Chondrocyte (in vitro differentiated cells): ENCODE results near the gene LAMC3. TPM values are rescaled to one million over a fixed set of nuclear protein-coding genes. Genes with fewer than 3 reads are reported as not detected.
A peak's percentile ranks its signal among the peaks of the same experiment; 100 is the strongest.
"Not testable (repeated sequence)": the region's sequence is repeated elsewhere in the genome, so short reads cannot be mapped to it uniquely, and the experiment has no call there.

ENCODE experiments used
- DNase-seq: peaks from one replicate; pipeline ENCODE4 v3.0.0; 2021; ENCODE audit warnings: mixed read lengths, low spot score
- H3K27ac Mint-ChIP-seq: one replicate; pipeline ENCODE4 v1.8.0; 2021; ENCODE audit warnings: mild to moderate bottlenecking, moderate library complexity, mixed read lengths; ENCODE audit not compliant: unreplicated experiment
- H3K27me3 Mint-ChIP-seq: 2 replicates; pipeline ENCODE4 v1.8.0; 2021; ENCODE audit warnings: low read depth, mixed read lengths
- H3K36me3 Mint-ChIP-seq: 2 replicates; pipeline ENCODE4 v1.8.0; 2021; ENCODE audit warnings: low read depth, mixed read lengths
- H3K4me1 Mint-ChIP-seq: 2 replicates; pipeline ENCODE4 v1.8.0; 2021; ENCODE audit warnings: low read depth, mild to moderate bottlenecking, mixed read lengths
- H3K4me3 Mint-ChIP-seq: one replicate; pipeline ENCODE4 v1.8.0; 2021; ENCODE audit warnings: mild to moderate bottlenecking, moderate library complexity, mixed read lengths; ENCODE audit not compliant: unreplicated experiment
- H3K9me3 Mint-ChIP-seq: 2 replicates; pipeline ENCODE4 v1.8.0; 2021; ENCODE audit warnings: low read depth, mixed read lengths
- total RNA-seq: library from RNA; stranded (reverse); gene quantifications from 3 replicates; pipeline ENCODE4 v1.2.1, GENCODE V29; 2021
- TF ChIP-seq, protein P1 (sequence below): fragments of 200-600 bp; sonication (generic); IDR thresholded peaks from 2 replicates; pipeline ENCODE4 v1.5.0; 2021; ENCODE audit warnings: antibody characterized with exemption, mild to moderate bottlenecking, moderate library complexity

The LAMC3 gene
- total RNA-seq, 1 donor from 2014 or later: 1.2 TPM

DNA sequence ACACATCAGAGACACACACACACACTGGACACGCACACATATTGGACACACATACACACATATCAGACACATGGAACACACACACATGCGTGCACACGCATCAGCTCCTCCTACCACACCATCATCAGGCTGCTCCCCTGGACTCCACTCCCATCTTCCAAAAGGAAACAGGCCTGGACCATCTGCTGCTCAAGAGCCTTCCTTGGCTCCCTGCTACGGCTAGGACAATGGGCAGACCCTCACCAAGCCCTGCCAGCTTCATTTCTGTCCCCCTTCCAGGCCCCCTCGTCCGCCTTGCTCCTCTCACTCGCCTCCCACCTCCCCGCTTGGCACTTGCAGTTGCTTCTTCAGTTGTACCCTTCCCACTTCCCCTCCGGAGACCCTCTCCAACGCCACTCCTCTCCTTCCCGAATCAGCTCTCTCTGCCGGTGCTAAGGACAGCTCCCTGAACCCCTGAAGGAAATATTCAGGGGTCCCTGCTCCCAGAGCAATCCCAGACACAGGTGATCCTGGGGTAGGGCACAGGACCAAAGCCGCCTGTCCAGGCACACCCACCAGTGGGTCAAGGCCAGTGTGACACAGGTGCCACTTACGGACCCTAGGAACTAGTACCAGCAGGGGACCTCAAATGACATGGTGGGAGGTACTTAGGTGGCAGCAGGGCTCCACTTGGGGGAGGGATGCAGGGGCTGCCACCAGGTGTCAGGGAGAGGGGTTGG is 12.1 kb upstream of the LAMC3 start:
- no peaks in the 10 kb centered on the region for H3K9me3 Mint-ChIP-seq
- no peaks in the 10 kb centered on the region for H3K36me3 Mint-ChIP-seq
- H3K4me3 Mint-ChIP-seq: no peak overlapping the region
- H3K4me1 Mint-ChIP-seq: peaks cover 3% of the 10 kb centered on the region
- no peak for DNase-seq
- TF ChIP-seq, protein P1, sequence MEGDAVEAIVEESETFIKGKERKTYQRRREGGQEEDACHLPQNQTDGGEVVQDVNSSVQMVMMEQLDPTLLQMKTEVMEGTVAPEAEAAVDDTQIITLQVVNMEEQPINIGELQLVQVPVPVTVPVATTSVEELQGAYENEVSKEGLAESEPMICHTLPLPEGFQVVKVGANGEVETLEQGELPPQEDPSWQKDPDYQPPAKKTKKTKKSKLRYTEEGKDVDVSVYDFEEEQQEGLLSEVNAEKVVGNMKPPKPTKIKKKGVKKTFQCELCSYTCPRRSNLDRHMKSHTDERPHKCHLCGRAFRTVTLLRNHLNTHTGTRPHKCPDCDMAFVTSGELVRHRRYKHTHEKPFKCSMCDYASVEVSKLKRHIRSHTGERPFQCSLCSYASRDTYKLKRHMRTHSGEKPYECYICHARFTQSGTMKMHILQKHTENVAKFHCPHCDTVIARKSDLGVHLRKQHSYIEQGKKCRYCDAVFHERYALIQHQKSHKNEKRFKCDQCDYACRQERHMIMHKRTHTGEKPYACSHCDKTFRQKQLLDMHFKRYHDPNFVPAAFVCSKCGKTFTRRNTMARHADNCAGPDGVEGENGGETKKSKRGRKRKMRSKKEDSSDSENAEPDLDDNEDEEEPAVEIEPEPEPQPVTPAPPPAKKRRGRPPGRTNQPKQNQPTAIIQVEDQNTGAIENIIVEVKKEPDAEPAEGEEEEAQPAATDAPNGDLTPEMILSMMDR: no peak
- peaks cover 3% of the 10 kb centered on the region for H3K27me3 Mint-ChIP-seq
- no peak overlapping the region for H3K27ac Mint-ChIP-seq

DNA sequence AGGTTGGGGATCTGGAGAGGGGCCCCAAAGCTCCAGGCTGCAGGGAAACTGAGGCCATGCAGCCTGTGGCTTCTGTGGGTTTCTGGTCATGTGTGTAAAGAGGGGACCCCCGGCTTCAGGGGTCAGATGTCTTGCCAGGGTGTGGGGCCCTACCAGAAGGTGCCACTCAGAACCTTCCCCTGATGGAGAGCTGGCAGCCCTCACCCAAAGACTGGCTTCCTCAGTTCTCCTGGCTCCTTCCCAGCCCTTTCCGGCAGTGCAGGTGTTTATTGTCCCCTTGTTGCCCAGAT is 11.6 kb upstream of the LAMC3 start:
- no peak overlapping the region for H3K4me3 Mint-ChIP-seq
- DNase-seq: no peak
- no peaks in the 10 kb centered on the region for H3K9me3 Mint-ChIP-seq
- TF ChIP-seq, protein P1: no peak
- no peak overlapping the region for H3K27ac Mint-ChIP-seq
- peaks cover 1% of the 10 kb centered on the region for H3K4me1 Mint-ChIP-seq
- H3K27me3 Mint-ChIP-seq: peaks cover 3% of the 10 kb centered on the region
- H3K36me3 Mint-ChIP-seq: no peaks in the 10 kb centered on the region

DNA sequence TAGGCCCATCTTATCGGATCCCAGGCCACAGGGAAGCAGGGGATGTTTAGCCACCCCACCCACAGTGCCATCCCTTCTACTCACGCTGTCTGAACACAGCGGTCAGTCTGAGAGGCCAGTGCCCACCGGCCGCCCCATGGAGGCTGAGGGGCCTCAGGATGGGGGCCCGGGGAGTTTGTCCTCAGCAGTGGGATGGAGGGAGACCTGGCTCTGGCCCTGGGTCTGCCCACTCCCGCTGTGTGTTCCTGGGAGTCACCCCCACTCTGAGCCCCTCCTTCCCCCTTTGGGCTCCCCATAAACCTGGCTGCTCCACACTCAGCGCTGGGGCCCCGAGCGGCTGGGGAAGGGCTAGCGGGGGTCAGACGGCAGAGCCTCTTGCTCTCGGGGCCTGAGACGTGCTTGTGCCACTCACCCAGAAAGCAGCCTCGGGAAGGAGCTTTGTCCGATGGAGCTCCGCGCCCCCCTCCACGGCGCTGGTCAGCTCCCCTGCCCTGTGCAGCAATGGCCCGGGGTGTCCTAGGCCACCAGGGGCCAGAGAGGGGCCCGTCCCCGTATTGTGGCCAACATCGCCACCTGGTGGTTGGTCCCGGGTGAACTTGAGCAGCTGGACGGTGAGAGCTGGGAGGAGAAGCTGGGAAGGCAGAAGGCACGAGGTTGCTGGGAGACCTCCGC is 10.9 kb upstream of the LAMC3 start:
- Mint-ChIP-seq H3K9me3 (no peaks in the 10 kb centered on the region), H3K4me3 (no peak overlapping the region), H3K27ac (no peak overlapping the region), H3K4me1 (no peaks in the 10 kb centered on the region), H3K27me3 (peaks cover 3% of the 10 kb centered on the region), H3K36me3 (no peaks in the 10 kb centered on the region)
- DNase-seq: no peak
- TF ChIP-seq, protein P1: peak; percentile 96

DNA sequence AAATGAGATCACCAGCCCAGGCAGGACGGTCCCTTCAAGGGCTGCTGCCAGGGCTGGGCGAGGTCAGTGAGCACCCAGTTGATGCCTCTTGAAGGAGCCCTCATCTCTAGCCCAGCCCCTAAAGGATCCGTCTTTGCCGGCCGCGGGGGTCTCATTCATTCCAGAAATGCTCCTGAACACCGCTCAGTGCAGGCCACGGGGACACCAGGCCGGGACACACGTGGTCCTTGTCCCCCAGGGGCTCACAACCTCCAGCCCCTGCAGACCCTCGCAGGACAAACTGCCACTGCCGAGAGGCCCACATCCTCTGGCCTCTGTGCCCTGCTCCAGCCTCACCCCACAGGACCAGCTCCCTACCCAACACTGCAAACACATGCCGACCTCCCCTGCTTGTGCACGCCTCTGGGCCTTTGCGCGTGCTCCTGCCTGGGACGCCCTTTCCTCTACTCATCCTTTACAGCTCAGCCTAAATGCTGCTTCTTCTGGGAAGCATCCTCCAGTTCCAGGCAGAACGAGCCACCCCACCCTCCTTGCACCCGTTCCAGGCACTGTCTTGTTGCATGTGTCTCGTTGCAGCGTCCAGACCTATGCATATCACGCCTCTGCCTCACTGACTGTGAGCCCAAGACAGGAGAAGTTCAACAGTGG is 10.3 kb upstream of the LAMC3 start:
- Mint-ChIP-seq H3K4me3 (no peak overlapping the region), H3K4me1 (no peaks in the 10 kb centered on the region), H3K27me3 (peaks cover 3% of the 10 kb centered on the region), H3K27ac (no peak overlapping the region), H3K9me3 (no peaks in the 10 kb centered on the region), H3K36me3 (no peaks in the 10 kb centered on the region)
- no peak for DNase-seq
- TF ChIP-seq, protein P1: peak; percentile 66

DNA sequence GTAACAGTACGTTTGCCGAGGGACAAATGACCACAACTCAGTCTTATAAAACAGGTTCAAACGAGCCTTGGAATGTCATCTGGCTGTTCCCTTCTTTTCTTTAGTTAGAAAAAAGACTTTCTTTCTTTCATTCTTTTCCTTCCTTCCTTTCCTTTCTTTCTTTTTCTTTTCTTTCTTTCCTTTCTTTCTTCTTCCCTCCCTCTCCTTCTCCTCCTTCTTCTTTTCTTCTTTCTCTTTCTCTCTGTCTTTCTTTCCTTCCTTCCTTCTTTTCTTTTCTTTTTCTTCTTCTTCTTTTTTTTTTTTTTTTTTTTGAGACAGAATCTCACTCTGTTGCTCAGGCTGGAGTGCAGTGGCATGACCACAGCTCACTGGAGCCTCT is 9.7 kb upstream of the LAMC3 start:
- Mint-ChIP-seq H3K4me1 (no peaks in the 10 kb centered on the region), H3K27ac (no peak overlapping the region), H3K9me3 (no peaks in the 10 kb centered on the region), H3K36me3 (no peaks in the 10 kb centered on the region), H3K27me3 (peaks cover 3% of the 10 kb centered on the region), H3K4me3 (no peak overlapping the region)
- TF ChIP-seq, protein P1: no peak
- DNase-seq: no peak

DNA sequence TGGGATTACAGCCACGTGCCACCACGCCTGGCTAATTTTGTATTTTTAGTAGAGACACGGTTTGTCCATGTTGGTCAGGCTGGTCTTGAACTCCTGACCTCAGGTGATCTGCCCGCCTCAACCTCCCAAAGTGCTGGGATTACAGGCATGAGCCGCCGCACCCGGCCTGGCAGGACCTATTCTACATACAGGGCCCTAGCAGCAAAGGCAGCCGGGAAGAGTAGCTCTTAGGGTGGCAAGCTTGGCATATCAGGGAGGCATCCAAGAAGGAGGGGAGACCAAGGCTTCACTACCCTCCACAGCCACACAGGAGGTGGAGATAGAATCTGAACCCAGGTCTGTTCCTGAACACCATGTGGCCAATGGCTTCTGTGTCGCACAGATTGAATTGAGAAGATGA is 8.4 kb upstream of the LAMC3 start:
- H3K9me3 Mint-ChIP-seq, DNase-seq, H3K36me3 Mint-ChIP-seq, H3K27ac Mint-ChIP-seq, H3K27me3 Mint-ChIP-seq, H3K4me3 Mint-ChIP-seq, H3K4me1 Mint-ChIP-seq: not testable (repeated sequence)
